NCI-H526 (cell line): ENCODE measurements around the gene POLN.
A peak's percentile ranks its signal among the peaks of the same experiment; 100 is the strongest.

Experiments
- DNase-seq, 2 experiments: peaks; one replicate each; lab custom pipeline; 2025; lab: John Stamatoyannopoulos, UW

Gene POLN

DNA sequence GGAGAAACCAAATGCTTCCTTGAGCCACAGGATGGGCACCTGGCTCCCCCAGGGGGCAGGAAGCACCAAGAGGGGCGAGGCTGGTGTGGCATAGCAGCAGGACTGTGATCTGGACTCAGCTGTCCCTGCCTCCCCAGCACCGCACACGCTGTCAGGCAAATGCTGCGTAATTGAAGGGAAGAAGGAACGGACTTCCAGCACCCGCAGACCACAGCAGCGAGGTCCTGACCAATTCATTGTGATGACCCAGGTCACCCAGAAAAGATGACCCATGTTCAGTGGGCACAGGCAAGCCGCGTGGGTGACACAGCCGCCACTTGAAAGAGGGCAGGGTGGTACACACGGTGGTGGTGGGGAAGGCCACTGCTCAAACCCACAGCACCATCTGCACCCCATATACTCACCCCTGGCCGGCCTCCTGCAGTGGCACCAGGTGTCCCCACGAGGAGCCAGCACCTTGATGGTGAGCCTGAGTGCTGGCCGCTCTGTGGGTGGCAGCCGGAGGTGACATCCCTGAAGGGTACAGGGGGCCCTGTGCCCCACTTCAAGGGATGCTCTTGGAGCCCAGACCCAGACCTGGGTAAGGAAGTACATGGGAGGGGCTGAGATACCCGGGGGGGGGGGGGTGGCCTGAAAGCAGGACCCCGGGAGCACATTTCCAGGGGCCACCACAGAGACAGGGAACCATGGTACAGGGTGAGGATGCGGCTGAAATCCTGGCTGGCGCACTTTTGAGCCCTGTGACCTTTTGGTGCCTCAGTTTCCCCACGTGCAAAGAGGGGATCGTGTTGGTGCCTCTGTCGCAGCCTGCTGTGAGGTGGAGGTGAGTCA lies 171.3 kb downstream of the POLN start:
- DNase-seq: no peak

GRCh38 chr4:2069986-2070385 lies 171.9 kb downstream of the POLN start:
- no peak for DNase-seq

DNA sequence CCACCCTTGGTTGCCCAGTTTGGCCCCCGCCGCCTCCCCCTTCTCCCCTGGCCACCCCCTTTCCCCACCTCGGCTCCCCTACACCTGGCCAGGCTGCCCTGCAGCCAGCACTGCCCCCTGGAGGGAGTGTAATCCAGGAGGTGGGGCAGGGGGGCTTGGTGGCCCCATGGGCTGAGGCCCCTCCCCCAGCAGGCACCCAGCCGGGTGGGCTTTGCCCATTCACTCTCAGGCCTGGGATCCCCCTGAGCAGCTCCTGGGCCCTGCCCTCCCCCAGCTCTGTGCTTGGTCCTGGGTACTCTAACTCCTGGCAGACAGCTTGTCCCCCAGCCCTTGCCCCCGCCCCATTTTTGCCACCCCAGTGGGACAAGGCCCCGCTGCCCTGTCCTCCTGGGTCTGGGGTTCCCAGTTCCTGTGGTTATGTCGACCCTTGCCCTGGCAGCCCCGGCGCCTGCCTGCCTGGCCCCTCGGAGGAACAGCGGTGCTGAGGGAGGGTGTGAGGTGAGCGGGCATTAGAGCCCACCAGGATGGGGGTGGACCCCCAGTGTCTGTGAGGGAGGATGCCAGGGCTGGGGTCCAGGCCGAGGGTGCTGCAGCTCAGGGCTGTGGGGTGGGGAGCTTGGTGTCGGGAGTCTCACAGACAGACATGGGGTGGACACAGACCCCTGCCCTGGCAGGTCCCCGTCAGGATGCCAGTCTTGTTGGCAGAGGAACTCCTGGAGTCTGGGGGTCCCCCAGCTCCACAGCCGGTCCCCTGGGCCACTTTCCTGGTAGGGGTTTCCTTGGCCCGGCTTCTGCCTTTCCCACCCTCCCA lies 172.6 kb downstream of the POLN start:
- DNase-seq: no peak

GRCh38 chr4:2068566-2068965 lies 173.4 kb downstream of the POLN start:
- DNase-seq: no peak

GRCh38 chr4:2068198-2068470 lies 173.8 kb downstream of the POLN start:
- DNase-seq: no peak

DNA sequence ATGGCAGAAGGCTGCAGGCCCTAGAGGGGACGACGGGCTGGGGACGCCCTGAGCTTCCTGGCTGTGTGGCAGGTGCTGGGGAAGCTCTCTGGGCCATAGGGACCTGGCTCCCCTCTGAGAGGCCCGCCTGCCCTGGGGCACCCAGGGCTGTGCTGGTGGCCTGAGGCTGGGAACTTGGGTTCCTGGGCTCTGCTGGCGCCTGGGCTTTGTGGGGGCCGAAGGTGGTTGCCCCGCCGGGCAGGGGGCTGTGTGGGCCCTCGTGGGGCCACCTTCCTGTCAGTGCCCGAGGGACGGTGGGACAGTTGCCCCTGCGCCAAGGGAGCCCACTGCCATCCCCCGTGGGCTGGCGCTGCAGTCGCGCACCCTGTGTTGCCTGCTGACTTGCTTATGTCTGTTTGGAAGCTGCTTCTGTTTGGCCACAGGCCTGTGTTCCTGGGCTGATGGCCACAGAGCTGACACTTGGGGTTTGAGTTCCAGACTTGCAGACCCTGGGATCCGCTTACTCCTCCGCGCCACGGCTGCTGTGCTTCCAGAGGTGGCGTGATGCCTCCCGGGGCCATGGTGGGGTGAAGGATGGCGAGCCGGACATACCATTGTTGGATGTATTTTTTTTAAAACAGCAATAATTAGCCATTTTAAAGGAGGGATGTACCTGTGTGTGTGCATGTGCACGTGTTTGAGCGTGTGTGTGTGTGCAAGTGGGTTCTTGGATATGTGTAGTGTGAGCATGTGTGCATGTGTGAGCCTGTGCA lies 174.3 kb downstream of the POLN start:
- no peak for DNase-seq

DNA sequence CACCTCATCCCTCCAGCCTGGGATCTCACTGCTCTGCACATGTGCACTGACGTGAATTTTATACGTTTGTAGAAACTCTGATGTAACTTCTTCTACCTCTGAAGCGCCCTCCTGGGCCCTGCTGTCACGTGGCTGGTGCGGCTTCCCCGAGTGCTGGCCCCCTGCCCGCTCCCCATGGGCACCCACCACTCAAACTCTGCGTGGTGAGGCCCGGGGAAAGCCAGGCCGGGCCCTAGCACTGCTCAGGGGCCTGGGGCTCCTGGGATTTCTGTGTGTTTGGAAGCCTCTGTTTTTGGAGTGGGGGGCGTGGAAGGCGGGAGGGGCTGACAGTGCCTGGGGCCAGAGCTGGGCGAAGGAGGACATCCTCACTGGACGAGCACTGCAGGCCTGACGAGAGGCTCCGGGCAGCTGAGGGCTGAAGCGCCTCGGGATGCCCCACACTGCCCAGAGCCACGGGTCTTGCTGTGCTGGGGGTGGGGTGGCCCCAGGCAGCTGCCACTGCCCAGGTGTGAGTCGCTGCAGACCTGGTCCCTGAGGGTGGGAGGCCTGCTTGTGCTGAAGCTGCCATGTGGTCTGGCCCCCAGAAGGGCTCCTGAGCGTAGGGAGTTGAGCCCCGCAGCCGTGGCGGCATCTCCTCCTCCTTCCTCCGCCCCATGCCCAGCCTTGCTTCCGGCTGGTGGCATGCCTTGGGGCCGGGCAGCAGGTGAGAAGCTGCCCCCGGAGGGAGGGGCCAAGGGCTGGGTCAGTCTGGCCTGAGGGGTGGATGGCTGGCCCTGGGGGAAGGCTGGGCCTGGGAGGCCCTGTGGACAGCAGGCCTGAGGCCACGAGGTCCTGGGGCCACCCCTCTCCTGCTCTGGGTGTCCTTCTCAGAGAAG lies 175.1 kb downstream of the POLN start:
- DNase-seq: no peak

DNA sequence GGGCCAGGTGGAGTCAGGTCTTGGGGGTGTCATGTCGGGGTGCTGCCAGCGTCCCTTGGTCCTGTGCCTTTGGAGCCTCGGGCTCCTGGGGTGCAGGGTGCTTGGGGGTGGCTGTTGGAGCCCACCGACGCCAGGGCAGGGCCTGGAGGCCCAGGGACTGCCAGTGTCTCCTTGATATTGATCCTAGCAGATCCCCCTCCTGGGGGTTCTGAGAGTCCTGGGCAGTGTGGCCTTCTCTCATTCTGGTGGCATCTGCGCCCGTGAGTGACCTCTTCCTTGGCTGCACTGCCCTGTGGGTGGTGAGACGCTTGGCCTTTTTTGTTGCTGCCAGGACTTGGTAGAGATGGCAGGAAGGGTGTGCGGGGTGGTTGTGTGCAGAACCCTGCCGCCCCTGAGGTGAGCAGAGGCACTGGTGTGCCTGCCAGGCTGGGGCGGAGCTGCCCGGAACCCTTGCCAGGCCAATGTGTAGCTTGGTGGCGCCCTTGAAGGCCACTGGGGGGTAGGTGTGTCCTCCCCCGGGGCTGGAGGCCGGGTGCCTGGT lies 175.8 kb downstream of the POLN start:
- no peak for DNase-seq

DNA sequence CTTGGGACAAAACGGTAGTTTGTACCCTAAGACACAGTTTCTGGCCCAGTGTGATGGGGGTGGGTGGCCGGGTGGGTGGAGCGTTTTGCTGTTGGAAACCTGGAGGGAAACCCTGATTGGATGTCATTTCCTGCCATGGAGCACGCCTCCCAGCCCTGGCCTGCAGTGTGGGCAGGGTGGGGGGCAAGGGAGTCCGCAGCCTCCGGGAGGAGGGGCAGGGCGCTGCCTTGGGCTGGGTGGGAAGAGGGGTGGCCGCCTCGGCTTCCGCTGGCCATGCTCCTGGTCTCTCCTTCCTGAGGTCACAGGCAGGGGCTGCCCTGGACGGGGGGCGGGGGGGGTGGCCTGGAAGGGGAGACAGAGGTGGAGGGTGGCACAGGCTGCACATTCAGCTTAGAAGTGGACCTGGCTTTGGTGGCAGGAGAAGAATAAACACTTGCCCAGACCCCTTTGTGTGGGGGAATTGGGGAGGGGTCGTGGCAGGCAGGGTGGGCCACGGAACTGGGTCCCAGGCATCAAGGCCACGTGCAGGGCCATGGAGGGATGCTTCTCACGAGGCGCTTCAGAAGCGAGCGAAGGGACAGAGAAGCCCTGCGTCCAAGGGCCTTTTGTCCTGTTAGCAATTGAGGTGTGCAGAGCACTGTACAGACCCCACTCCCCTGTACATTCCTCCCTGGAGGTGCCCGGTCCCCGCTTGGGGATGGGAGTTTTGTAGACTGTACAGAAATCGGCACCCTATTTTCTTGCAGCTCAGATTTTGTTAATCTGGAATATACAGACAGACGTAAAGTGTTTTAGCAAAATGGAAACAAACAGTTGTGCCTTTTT lies 176.6 kb downstream of the POLN start:
- DNase-seq: no peak

GRCh38 chr4:2064276-2064991 lies 177.5 kb downstream of the POLN start:
- peak in 1 of 2 experiments; percentile 38 for DNase-seq

- no peak for DNase-seq
Observed at GRCh38 chr4:2063557-2064275, 178.2 kb downstream of the POLN start.

- no peak for DNase-seq
Observed at GRCh38 chr4:2062808-2063524, 179.0 kb downstream of the POLN start.

GRCh38 chr4:2062168-2062807 lies 179.6 kb downstream of the POLN start:
- DNase-seq: no peak

DNA sequence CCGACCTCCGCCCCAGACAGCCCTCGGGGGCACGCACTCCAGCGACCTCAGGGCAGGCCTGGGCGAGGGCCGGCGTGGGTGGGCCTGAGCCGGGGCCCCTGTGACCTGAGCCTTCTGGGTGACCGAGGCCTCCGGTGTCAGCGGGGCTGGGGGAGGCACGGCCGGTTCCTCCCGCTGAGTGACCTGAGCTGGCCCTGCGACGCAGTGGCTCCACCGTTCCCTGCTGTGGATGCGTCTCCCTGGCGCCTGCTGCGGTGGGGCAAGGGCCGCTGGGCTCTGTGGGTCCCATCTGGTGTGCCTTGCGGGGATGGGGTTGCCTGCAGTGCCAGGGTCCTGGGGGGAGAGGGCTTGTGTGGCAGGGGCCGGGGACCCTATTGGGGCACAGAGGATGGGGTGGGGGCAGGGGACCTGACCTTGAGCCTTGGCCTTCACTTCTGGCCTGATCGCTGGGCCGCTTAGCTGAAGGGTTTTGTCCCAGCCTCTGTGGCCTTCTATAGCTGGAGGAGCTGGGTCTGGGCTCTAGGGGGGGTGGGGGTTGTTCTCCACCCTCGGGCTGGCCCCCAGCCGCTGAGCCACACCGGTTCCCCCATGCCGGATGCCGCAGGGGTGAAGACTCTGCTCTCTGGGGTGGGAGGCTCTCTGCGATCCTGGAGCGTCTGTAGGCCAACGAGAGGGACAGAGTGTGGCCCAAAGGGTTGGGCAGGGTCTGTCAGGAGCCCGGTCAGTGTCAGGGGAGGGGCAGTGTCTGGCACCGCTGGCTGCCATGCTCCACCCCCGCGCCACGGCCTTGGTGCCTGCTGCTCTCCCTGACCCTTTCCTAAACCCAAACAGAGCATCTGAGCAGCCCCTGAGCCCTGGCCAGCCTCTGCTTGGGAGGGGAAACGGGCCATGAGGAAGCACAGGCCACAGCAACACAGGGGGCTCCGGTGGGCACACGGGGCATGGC lies 180.5 kb downstream of the POLN start:
- DNase-seq: no peak

GRCh38 chr4:2060611-2061185 lies 181.2 kb downstream of the POLN start:
- DNase-seq: peak in 1 of 2 experiments; percentile 56
